Muscle of leg (tissue), 11 donors: ENCODE data around the gene APOE. TPM values are rescaled to one million over a fixed set of nuclear protein-coding genes. Genes with fewer than 3 reads are reported as not detected.
"Not testable (repeated sequence)": the region's sequence is repeated elsewhere in the genome, so short reads cannot be mapped to it uniquely, and the experiment has no call there.

Experiments used
- DNase-seq: peaks from one replicate; pipeline ENCODE4 v3.0.0; 2013
- H3K27ac ChIP-seq: one replicate; pipeline ENCODE4 v1.5.1; 2013; ENCODE audit warnings: mild to moderate bottlenecking, low read length, control low read depth
- H3K27me3 ChIP-seq: one replicate; pipeline ENCODE4 v1.6.1; 2013; ENCODE audit warnings: low read length; ENCODE audit not compliant: control insufficient read depth, insufficient read depth
- H3K36me3 ChIP-seq: one replicate; pipeline ENCODE4 v1.6.1; 2013; ENCODE audit warnings: low read length; ENCODE audit not compliant: control insufficient read depth, insufficient read depth
- H3K4me1 ChIP-seq: one replicate; pipeline ENCODE4 v1.6.1; 2013; ENCODE audit warnings: low read length; ENCODE audit not compliant: control insufficient read depth, insufficient read depth
- H3K4me3 ChIP-seq: one replicate; pipeline ENCODE4 v1.5.1; 2013; ENCODE audit warnings: low read length, control low read depth
- H3K9me3 ChIP-seq: replicated peaks from 2 replicates; pipeline ENCODE4 v1.6.1; 2013; ENCODE audit warnings: low read depth, low read length; ENCODE audit not compliant: control insufficient read depth
- WGBS: methylation state at CpG from one replicate; pipeline ENCODE4 v1.1.5; 2013; ENCODE audit warnings: missing lambda C conversion rate; ENCODE audit not compliant: insufficient coverage; 5-methylcytosine and 5-hydroxymethylcytosine counted together
- polyA plus RNA-seq, 8 donors: library from polyadenylated mRNA; unstranded; fragments of 120-200 nt; gene quantifications; one replicate each; pipeline versions ENCODE4 v1.2.1 to v1.2.3, GENCODE V29; 2013; ENCODE audit warnings: inconsistent platforms in 1 of 8, low replicate concordance in 1 of 8; ENCODE audit not compliant: insufficient read length in 8 of 8, insufficient read depth in 1 of 8
- total RNA-seq: library from RNA; stranded (reverse); fragments of 120-200 nt; gene quantifications from one replicate; pipeline ENCODE4 v1.2.4, GENCODE V29; 2013

The APOE gene
- total and polyA plus RNA-seq, 9 donors, result 32.7 to 62.3 (median 46.3) TPM

DNA sequence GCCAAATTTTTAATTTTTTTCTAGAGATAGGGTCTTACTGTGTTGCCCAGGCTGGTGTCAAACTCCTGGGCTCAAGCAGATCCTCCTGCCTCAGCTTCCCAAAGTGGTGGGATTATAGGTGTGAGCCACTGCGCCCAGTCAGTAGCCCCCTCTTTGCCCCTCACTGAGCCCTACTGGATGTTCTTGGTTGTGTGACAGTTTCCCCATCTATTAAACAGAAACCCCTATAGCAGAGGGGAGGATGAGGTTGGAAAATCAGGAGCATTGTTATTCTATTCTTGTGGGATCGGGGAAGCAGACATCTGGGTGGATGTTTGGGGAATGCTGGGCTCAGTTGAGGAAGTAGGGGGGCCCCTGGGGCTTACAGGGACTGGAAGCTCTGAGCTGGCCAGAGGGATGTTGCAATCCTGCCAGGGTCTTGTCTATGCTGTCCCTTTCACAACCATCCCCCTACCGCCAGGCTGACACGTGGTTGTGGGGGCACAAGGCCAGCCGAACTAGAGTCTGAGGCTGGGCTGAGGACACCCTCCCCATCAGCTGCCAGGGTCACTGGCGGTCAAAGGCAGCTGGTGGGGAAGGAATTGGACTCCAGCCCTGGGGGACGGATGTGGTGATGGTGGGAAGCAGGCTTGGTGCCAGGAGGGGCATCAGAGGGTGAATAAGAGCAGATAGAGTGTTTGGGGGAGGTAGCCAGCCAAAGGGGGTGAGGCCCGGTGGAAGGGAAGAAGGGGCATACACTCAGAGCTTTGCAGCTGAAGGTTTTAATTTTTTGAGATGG, 19.7 kb downstream of the APOE start:
- H3K4me1 ChIP-seq, result peaks cover 39% of the 10 kb centered on the region
- H3K36me3 ChIP-seq, result no peaks in the 10 kb centered on the region
- peak overlapping the region; percentile 71 for H3K27ac ChIP-seq
- H3K27me3 ChIP-seq, result no peaks in the 10 kb centered on the region
- 29% methylated on average over 3 of the region's 8 CpGs for WGBS
- peak; percentile 90 for DNase-seq
- no peak overlapping the region for H3K4me3 ChIP-seq
- H3K9me3 ChIP-seq, result no peaks in the 10 kb centered on the region

DNA sequence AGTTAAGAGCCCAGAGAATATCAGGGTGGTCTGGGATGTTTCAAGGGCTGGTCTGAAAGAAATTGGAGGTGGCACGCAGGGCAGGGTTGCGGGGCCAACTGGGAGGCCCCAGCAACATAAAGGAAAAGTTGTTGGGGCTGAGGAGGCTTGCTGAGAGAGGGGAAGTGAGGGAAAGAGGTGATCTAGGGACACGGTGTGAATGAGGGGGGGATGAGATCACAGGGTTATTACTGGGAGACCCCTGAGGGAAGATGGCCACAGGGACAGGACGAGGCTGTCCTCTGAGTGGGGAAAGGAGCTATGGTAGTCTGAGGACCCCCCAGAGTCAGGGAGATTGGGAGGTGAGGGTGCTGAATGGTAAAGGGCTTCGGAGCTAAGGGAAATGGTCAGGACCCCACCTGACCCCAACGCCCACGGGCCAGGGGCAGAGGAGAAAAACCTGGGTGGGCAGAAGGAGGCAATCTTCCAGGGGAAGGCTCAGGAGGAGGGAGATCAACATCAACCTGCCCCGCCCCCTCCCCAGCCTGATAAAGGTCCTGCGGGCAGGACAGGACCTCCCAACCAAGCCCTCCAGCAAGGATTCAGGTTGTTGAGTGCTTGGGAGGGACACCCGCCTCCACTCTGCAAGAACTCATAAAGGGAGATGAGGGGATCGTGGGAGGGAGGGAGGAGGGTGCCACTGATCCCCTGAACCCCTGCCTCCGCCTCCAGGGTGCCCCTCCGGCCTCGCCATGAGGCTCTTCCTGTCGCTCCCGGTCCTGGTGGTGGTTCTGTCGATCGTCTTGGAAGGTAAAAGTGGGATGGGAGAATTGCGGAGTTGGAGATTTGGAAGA, 20.9 kb downstream of the APOE start:
- H3K9me3 ChIP-seq, DNase-seq, H3K27me3 ChIP-seq, H3K27ac ChIP-seq, H3K36me3 ChIP-seq, H3K4me3 ChIP-seq: not testable (repeated sequence)
- peaks cover 39% of the 10 kb centered on the region for H3K4me1 ChIP-seq
- 66% methylated on average over 5 of the region's 19 CpGs for WGBS

DNA sequence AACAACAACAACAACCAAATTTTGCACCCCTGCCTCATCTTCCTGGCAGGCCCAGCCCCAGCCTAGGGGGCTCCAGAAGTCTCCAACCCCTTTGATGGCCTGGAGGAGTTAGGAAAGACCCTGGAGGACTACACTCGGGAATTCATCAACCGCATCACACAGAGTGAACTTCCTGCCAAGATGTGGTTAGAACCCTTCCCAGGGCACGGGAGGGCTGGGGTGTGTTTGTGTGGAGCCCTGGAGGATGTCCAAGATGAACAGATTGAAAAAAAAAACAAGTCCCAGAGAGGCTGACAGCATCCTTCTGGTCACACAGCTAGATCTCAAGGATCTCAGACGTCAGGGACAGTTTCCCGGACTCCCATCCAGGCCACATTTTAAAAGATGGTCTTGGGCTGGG, 22.1 kb downstream of the APOE start:
- DNase-seq, result no peak
- H3K36me3 ChIP-seq, result no peaks in the 10 kb centered on the region
- no peaks in the 10 kb centered on the region for H3K27me3 ChIP-seq
- H3K27ac ChIP-seq, result no peak overlapping the region
- no peak overlapping the region for H3K4me3 ChIP-seq
- no peaks in the 10 kb centered on the region for H3K9me3 ChIP-seq
- 70% methylated on average over 2 of the region's 5 CpGs for WGBS
- H3K4me1 ChIP-seq, result peaks cover 39% of the 10 kb centered on the region

GRCh38 chr19:44930088-44930487, 24.5 kb downstream of the APOE start:
- Histone ChIP-seq H3K27me3 (no peaks in the 10 kb centered on the region), H3K9me3 (no peaks in the 10 kb centered on the region), H3K27ac (no peak overlapping the region), H3K4me3 (no peak overlapping the region), H3K4me1 (peaks cover 29% of the 10 kb centered on the region), H3K36me3 (no peaks in the 10 kb centered on the region)
- DNase-seq, result no peak
- WGBS, result 87% methylated on average over 7 of the region's 7 CpGs

- Histone ChIP-seq H3K27me3 (no peaks in the 10 kb centered on the region), H3K4me3 (no peak overlapping the region), H3K4me1 (peaks cover 20% of the 10 kb centered on the region), H3K9me3 (no peaks in the 10 kb centered on the region), H3K27ac (no peak overlapping the region), H3K36me3 (no peaks in the 10 kb centered on the region)
- DNase-seq, result no peak
- WGBS, result 100% methylated on average over 1 of the region's 4 CpGs
These were observed 25.9 kb downstream of the APOE start for GRCh38 chr19:44931541-44931940.

DNA sequence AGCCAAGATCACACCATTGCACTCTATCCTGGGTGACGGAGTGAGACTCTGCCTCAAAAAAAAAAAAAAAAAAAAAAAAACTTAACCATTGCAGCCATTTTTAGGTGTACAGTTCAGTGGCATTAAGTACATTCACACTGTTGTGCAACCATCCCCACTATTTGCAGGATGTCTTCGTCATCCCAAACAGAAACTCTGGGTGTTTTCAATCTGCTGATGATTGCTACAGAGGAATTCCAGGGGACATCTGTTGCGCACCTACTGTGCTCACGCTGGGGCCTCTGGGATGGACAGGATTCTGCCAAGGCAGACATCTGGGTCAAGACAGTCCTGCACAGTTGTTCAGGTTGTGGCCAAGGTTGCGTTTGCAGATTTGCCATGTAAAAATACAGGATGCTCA, 34.1 kb downstream of the APOE start:
- Histone ChIP-seq H3K9me3 (no peaks in the 10 kb centered on the region), H3K4me1 (peaks cover 6% of the 10 kb centered on the region), H3K27me3 (no peaks in the 10 kb centered on the region), H3K27ac (no peak overlapping the region), H3K4me3 (no peak overlapping the region), H3K36me3 (no peaks in the 10 kb centered on the region)
- no peak for DNase-seq
- WGBS, result 84% methylated on average over 3 of the region's 5 CpGs

DNA sequence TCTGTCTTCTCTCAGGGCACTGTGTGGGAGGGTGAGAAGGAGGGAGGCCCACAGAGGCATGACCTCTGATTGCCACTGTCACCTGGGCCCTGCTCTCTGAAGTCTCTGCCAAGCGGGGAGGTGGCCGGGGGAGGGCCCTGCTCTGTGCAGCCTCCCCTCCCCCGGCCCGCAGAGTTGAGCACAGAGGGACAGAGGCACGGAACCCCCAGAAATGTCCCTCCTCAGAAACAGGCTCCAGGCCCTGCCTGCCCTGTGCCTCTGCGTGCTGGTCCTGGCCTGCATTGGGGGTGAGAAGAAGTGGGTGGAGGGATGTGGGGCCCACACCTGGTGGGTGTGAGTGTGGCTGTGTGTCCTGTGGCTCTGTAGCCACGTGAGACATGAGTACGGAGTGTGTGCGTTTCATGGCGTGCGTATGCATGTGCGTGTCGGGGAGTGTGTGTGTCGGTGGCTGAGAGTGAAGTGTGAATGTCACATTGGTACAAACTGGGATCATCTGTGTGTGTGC, 36.5 kb downstream of the APOE start, which contains the start of gene APOC4:
Gene APOC4, plus strand, starts transcription at position 171 of the 505 bp plus-strand sequence. Its CDS starts 41 bp downstream, at position 212.
- Histone ChIP-seq H3K27me3 (no peaks in the 10 kb centered on the region), H3K36me3 (no peaks in the 10 kb centered on the region), H3K27ac (no peak within 1 kb of the TSS), H3K4me1 (no peaks in the 10 kb centered on the region), H3K4me3 (no peak within 1 kb of the TSS), H3K9me3 (no peaks in the 10 kb centered on the region)
- DNase-seq, result no peak
- WGBS, result 74% methylated on average over 11 of the region's 14 CpGs

GRCh38 chr19:44943801-44944249, 38.2 kb downstream of the APOE start:
- no peaks in the 10 kb centered on the region for H3K4me1 ChIP-seq
- H3K9me3 ChIP-seq, result no peaks in the 10 kb centered on the region
- H3K4me3 ChIP-seq, result no peak overlapping the region
- 59% methylated on average over 9 of the region's 10 CpGs for WGBS
- no peaks in the 10 kb centered on the region for H3K36me3 ChIP-seq
- H3K27ac ChIP-seq, result no peak overlapping the region
- no peaks in the 10 kb centered on the region for H3K27me3 ChIP-seq
- DNase-seq, result peak; percentile 54

GRCh38 chr19:44947041-44947581, 41.5 kb downstream of the APOE start:
- H3K4me1 ChIP-seq, result peaks cover 10% of the 10 kb centered on the region
- no peaks in the 10 kb centered on the region for H3K27me3 ChIP-seq
- H3K36me3 ChIP-seq, result peaks cover 10% of the 10 kb centered on the region
- H3K9me3 ChIP-seq, result no peaks in the 10 kb centered on the region
- no peak for DNase-seq
- no peak overlapping the region for H3K27ac ChIP-seq
- no peak overlapping the region for H3K4me3 ChIP-seq
- WGBS, result 93% methylated on average over 8 of the region's 13 CpGs

DNA sequence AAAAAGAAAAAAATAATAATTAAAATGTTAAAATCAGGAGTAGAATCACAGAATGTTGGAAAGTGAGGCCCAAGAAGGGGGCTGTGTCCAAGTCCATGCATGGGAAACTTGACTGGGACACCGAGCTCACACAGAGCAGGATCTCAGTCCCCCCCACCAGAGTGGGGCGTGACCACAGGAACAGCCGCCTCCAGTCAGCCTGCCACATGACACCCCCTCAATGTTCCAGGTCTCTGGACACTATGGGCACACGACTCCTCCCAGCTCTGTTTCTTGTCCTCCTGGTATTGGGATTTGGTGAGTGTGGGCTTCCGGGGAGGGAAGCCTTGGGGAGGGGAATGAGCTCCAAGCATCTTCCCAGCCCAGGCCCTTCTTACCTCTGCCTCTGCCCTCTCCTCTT, 42.6 kb downstream of the APOE start:
- Histone ChIP-seq H3K4me3 (no peak overlapping the region), H3K4me1 (peaks cover 10% of the 10 kb centered on the region), H3K27me3 (no peaks in the 10 kb centered on the region), H3K27ac (no peak overlapping the region), H3K9me3 (no peaks in the 10 kb centered on the region), H3K36me3 (peaks cover 13% of the 10 kb centered on the region)
- DNase-seq, result no peak
- no CpG with 5 or more reads among the region's 5 CpGs for WGBS
